Measurements from ENCODE around the gene MX1.

Gene MX1, protein sequence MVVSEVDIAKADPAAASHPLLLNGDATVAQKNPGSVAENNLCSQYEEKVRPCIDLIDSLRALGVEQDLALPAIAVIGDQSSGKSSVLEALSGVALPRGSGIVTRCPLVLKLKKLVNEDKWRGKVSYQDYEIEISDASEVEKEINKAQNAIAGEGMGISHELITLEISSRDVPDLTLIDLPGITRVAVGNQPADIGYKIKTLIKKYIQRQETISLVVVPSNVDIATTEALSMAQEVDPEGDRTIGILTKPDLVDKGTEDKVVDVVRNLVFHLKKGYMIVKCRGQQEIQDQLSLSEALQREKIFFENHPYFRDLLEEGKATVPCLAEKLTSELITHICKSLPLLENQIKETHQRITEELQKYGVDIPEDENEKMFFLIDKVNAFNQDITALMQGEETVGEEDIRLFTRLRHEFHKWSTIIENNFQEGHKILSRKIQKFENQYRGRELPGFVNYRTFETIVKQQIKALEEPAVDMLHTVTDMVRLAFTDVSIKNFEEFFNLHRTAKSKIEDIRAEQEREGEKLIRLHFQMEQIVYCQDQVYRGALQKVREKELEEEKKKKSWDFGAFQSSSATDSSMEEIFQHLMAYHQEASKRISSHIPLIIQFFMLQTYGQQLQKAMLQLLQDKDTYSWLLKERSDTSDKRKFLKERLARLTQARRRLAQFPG

GRCh38 chr21:41425954-41426675 is at the start of gene MX1:
MX1 (plus strand) TSS chr21:41426239; CDS start chr21:41432071, 5,832 bp downstream.
- peak; percentile 54 for DNase-seq

- DNase-seq: no peak
These were observed 48.3 kb upstream of the MX1 start for GRCh38 chr21:41377715-41378114.

- no peak for DNase-seq
These were observed 47.2 kb upstream of the MX1 start for GRCh38 chr21:41378849-41379248.

DNA sequence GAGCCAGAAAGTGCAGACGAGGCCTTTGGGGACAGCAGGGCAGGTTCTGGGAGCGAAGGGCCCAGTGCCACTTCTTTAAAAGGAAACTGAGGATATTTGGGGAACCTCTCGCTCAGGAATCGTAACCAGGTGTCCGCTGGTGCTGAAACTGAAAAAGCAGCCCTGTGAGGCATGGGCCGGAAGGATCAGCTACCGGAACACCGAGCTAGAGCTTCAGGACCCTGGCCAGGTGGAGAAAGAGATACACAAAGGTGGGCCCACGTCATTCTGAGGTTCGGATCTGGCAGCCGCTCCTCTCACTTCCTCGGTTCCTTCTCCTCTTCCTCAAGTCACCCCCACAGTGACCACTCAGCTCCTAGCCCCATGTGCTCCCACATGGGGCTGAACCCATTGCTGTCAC is 46.1 kb upstream of the MX1 start:
- no peak for DNase-seq

- DNase-seq: no peak
These were observed 44.3 kb upstream of the MX1 start for GRCh38 chr21:41381731-41382130.

GRCh38 chr21:41387042-41387819 is 38.8 kb upstream of the MX1 start:
- DNase-seq: no peak

DNA sequence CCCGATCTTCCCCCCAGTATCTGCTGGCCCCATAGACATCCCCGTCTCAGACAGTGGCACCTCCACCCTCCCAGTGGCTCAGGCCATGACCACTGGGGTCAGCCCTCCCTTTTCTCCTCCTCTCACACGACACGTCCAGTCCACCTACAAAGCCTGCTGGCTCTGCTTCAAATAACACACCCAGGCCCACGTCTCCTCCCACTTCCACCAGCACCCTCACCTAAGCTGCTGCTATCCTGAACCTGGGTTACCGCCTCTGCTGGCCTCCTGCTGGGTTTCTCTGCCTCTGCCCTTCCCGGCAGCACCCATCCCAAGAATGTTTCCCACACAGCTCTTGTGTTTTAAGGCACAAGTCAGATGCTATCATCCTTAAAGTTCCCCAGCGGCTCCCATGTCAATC is 38.2 kb upstream of the MX1 start:
- DNase-seq: no peak

DNA sequence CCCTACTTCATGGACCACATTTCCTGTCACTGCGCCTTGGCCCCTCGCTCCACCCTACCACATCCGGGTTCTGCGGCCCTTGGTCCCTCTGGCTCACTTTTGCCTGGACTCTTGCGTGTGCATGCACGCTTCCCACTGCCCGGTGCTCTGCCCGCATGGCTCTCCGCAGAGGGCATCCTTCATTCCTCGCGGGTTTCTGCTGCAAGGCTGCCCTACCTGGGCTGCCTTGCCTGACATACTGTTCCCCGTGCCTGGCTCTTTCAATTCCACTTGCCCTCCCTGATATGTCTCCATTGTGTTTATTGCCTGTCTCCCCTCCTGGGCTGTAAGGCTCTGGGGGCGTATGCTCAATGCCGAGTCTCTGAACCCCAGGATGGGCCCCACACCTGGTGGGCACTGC is 37.8 kb upstream of the MX1 start:
- no peak for DNase-seq

GRCh38 chr21:41390043-41390639 is 35.9 kb upstream of the MX1 start:
- DNase-seq: peak; percentile 0

DNA sequence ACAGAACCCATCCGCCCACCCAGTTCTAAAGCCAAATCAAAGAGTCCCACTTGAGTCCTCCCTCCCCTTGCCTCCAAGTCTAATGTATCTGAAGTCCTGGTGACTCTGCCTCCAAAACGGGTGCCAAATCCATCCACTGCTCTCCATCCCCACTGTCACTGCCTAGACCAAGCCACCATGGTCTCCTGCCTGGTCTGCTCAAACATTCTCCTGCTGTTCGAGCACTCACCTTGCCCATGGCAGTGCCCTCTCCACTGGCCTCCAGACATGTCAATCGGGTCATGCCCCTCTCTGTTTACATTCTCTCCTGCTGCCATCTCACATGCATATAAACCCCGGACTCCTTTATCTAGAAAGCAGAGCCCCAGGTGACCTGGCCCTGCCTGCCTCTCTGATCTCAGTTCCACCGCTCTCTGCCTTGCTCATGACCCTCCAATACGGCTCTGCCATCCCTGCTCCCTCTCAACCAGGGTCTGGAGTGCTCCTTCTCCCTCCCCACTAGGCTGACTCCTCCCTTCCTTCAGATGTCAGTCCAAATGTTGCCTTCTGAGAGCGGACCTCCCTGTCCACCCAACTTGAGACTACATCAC is 32.1 kb upstream of the MX1 start:
- no peak for DNase-seq

- peak; percentile 47 for DNase-seq
These were observed 29.4 kb upstream of the MX1 start for GRCh38 chr21:41396558-41397075.

DNA sequence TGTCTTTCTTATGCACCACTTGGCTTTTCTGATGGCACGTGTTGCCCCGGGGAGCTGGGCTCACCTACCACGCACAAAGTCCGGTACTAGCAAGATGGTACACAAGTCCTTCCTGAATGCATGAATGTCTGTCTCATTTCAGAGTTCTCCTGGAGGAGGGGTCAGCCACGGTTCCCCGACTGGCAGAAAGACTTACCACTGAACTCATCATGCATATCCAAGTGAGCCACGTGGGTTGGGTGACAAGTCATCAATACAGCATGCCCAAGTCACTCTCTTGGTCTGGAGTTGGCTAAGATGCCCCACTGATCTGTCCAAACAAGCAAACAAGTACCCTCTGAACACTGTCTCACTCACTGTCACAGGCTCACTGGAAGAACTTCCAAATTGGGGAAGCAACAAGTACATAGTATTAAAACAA is 28.6 kb upstream of the MX1 start:
- DNase-seq: no peak

GRCh38 chr21:41398251-41398650 is 27.8 kb upstream of the MX1 start:
- no peak for DNase-seq

DNA sequence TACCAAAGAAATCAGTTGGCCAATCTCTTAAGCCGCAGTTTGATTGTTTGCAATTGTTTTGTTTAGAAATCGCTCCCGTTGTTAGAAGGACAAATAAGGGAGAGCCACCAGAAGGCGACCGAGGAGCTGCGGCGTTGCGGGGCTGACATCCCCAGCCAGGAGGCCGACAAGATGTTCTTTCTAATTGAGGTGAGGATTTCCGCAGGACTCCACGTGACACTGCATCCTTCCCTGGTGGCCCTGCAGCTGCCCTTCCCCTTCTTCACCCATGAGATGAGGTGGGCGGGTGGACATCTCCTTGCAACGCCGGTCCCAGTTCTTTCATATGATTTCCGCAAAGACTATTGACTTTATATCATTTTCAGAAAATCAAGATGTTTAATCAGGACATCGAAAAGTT is 27.2 kb upstream of the MX1 start:
- DNase-seq: no peak

- DNase-seq: no peak
These were observed 26.7 kb upstream of the MX1 start for GRCh38 chr21:41399246-41399800.

DNA sequence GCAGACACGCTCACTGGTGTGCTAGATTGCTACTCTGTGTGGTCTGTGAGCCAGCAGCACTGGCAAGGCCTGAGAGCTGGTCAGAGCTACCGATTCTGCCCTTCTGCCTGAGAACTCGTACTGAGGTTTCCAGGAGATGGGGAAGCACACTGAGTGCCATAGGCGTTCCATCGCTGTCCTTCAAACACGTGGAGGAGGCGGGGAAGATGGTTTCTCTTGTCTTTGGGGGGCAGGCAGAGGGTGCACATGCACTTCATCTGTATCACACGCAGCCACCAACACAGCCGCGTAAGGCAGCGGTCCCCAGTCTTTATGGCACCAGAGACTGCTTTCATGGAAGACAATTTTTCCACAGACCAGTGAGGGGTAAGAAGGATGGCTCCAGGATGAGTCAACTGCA is 23.8 kb upstream of the MX1 start:
- no peak for DNase-seq

- DNase-seq: no peak
These were observed 23.2 kb upstream of the MX1 start for GRCh38 chr21:41402796-41403195.

- no peak for DNase-seq
These were observed 22.7 kb upstream of the MX1 start for GRCh38 chr21:41403331-41403730.

DNA sequence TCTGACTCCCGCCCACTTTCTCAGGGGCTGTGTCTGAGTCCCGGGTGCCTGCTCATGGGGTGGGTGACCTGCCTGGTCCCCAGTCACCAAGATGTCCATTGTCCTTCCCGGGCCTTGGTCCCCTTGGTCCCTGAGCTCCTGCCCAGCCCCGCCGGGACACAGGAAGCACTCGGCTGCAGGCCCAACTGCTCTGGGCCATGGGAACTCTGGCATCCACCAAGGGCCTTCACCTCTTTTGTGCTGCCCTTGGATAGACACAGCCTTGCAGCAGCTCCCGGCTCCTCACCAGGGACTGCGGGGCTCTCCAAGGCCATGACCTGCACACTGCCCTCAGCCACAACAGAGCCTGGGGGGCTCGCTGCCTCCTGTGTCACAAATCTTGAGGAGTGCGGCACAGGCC is 22.1 kb upstream of the MX1 start:
- no peak for DNase-seq

DNA sequence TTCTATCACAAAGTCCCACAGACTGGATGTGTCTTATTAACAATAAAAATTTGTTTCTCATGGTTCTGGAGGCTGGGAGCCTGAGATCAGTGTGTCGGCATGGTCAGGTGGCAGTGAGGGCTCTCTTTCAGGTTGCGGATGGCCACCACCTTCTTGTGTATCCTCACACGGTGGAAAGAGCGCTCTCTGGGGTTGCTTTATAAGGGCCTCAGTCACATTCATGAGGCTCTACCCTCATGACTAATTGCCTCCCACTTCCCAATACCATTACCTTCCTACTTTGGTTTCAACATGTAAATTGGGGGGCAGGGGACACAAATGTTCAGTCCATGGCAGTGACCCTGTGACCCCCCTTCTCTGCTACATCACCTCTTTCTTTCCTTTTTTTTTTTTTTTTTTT is 20.7 kb upstream of the MX1 start:
- DNase-seq: no peak

- DNase-seq: no peak
These were observed 19.7 kb upstream of the MX1 start for GRCh38 chr21:41406340-41406739.

Data from NCI-H226 (cell line).